ENCODE results near the gene SLC14A1. TPM values are rescaled to one million over a fixed set of nuclear protein-coding genes. Genes with fewer than 3 reads are reported as not detected.

Gene SLC14A1
- polyA plus RNA-seq, 1 donor (not counting 4 experiments of a cell fraction or from before 2014, with no cell fraction given): not detected

- H3K9ac ChIP-seq (ENCODE audit: control insufficient read depth, extremely low read depth, insufficient read depth, low read length): no peak overlapping the region
- H4K20me1 ChIP-seq (ENCODE audit: control insufficient read depth, extremely low read depth, insufficient read depth, low read length): no peaks in the 10 kb centered on the region
- no peaks in the 10 kb centered on the region for H3K9me1 ChIP-seq (ENCODE audit: control insufficient read depth, extremely low read depth, insufficient read depth, low read length)
- dilution Hi-C loops (cut with MboI; ENCODE audit: extremely low pct_ligation_motif_present, low sequenced_read_pairs): no loop called here
- TF ChIP-seq EZH2 (IDR thresholded peaks at IDR 0.05; ENCODE audit: low read length): no peak
- TF ChIP-seq, protein P1, sequence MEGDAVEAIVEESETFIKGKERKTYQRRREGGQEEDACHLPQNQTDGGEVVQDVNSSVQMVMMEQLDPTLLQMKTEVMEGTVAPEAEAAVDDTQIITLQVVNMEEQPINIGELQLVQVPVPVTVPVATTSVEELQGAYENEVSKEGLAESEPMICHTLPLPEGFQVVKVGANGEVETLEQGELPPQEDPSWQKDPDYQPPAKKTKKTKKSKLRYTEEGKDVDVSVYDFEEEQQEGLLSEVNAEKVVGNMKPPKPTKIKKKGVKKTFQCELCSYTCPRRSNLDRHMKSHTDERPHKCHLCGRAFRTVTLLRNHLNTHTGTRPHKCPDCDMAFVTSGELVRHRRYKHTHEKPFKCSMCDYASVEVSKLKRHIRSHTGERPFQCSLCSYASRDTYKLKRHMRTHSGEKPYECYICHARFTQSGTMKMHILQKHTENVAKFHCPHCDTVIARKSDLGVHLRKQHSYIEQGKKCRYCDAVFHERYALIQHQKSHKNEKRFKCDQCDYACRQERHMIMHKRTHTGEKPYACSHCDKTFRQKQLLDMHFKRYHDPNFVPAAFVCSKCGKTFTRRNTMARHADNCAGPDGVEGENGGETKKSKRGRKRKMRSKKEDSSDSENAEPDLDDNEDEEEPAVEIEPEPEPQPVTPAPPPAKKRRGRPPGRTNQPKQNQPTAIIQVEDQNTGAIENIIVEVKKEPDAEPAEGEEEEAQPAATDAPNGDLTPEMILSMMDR (optimal IDR thresholded peaks at IDR 0.05 in 1 of 3, IDR thresholded peaks at IDR 0.05 in 1 of 3, conservative IDR thresholded peaks at IDR 0.05 in 1 of 3; ENCODE audit: extremely low read depth in 1 of 3, insufficient read depth in 2 of 3, low read length in 3 of 3): no peak
- H3K36me3 ChIP-seq (ENCODE audit: control insufficient read depth in 2 of 2, extremely low read depth in 1 of 2, insufficient read depth in 2 of 2, low read length in 2 of 2): no peaks in the 10 kb centered on the region
- FAIRE-seq (no peak), DNase-seq (ENCODE audit: low read depth, low spot score) (no peak)
- no peak overlapping the region for H3K4me2 ChIP-seq (ENCODE audit: control insufficient read depth, extremely low read depth, insufficient read depth, low read depth, low read length)
- H3K9me3 ChIP-seq (ENCODE audit: control insufficient read depth, low read depth, low read length): no peaks in the 10 kb centered on the region
- no peaks in the 10 kb centered on the region for H3K27me3 ChIP-seq (ENCODE audit: control insufficient read depth, extremely low read depth, insufficient read depth, low read length)
- H3K4me3 ChIP-seq (ENCODE audit: control insufficient read depth in 2 of 3, extremely low read depth in 1 of 3, insufficient read depth in 2 of 3, low read depth in 1 of 3, low read length in 3 of 3): no peak overlapping the region
- no peaks in the 10 kb centered on the region for H3K79me2 ChIP-seq (ENCODE audit: control insufficient read depth, insufficient read depth, low read length)
- no peaks in the 10 kb centered on the region for H3K4me1 ChIP-seq (ENCODE audit: control insufficient read depth, extremely low read depth, insufficient read depth, low read length)
- no peak overlapping the region for H3K27ac ChIP-seq (ENCODE audit: control insufficient read depth, insufficient read depth, low read length)
- no peak overlapping the region for H2AFZ ChIP-seq (ENCODE audit: control insufficient read depth, low read length)
These were observed 35.1 kb upstream of the SLC14A1 start for GRCh38 chr18:45688833-45689232.

GRCh38 chr18:45689396-45689795, 34.6 kb upstream of the SLC14A1 start:
- H3K27ac ChIP-seq (ENCODE audit: control insufficient read depth, insufficient read depth, low read length): no peak overlapping the region
- DNase-seq (ENCODE audit: low read depth, low spot score) (no peak), FAIRE-seq (no peak)
- H3K79me2 ChIP-seq (ENCODE audit: control insufficient read depth, insufficient read depth, low read length): no peaks in the 10 kb centered on the region
- no peak overlapping the region for H2AFZ ChIP-seq (ENCODE audit: control insufficient read depth, low read length)
- dilution Hi-C loops (cut with MboI; ENCODE audit: extremely low pct_ligation_motif_present, low sequenced_read_pairs): no loop called here
- H3K9ac ChIP-seq (ENCODE audit: control insufficient read depth, extremely low read depth, insufficient read depth, low read length): no peak overlapping the region
- TF ChIP-seq EZH2 (IDR thresholded peaks at IDR 0.05; ENCODE audit: low read length): no peak
- TF ChIP-seq, protein P1 (optimal IDR thresholded peaks at IDR 0.05 in 1 of 3, IDR thresholded peaks at IDR 0.05 in 1 of 3, conservative IDR thresholded peaks at IDR 0.05 in 1 of 3; ENCODE audit: extremely low read depth in 1 of 3, insufficient read depth in 2 of 3, low read length in 3 of 3): no peak
- no peaks in the 10 kb centered on the region for H3K4me1 ChIP-seq (ENCODE audit: control insufficient read depth, extremely low read depth, insufficient read depth, low read length)
- H4K20me1 ChIP-seq (ENCODE audit: control insufficient read depth, extremely low read depth, insufficient read depth, low read length): no peaks in the 10 kb centered on the region
- no peaks in the 10 kb centered on the region for H3K9me3 ChIP-seq (ENCODE audit: control insufficient read depth, low read depth, low read length)
- H3K9me1 ChIP-seq (ENCODE audit: control insufficient read depth, extremely low read depth, insufficient read depth, low read length): no peaks in the 10 kb centered on the region
- H3K36me3 ChIP-seq (ENCODE audit: control insufficient read depth in 2 of 2, extremely low read depth in 1 of 2, insufficient read depth in 2 of 2, low read length in 2 of 2): no peaks in the 10 kb centered on the region
- H3K27me3 ChIP-seq (ENCODE audit: control insufficient read depth, extremely low read depth, insufficient read depth, low read length): no peaks in the 10 kb centered on the region
- H3K4me2 ChIP-seq (ENCODE audit: control insufficient read depth, extremely low read depth, insufficient read depth, low read depth, low read length): no peak overlapping the region
- no peak overlapping the region for H3K4me3 ChIP-seq (ENCODE audit: control insufficient read depth in 2 of 3, extremely low read depth in 1 of 3, insufficient read depth in 2 of 3, low read depth in 1 of 3, low read length in 3 of 3)
